Neutrophil (primary cell): Measurements from ENCODE around the gene TENM4.

Experiments used
- H3K27ac ChIP-seq: fragments of 200-600 bp; sonication (generic); 2 replicates; pipeline ENCODE4 v1.5.1; 2016; ENCODE audit warnings: mild to moderate bottlenecking, moderate library complexity
- H3K27me3 ChIP-seq: fragments of 200-600 bp; sonication (generic); 2 replicates; pipeline ENCODE4 v1.6.0; 2016; ENCODE audit warnings: mild to moderate bottlenecking
- H3K36me3 ChIP-seq: fragments of 200-600 bp; sonication (generic); 2 replicates; pipeline ENCODE4 v1.5.1; 2017
- H3K4me1 ChIP-seq, 2 experiments: fragments of 200-600 bp in 1 of 2; sonication (generic) in 1 of 2; 1 replicate in 1 of 2; 2 replicates in 1 of 2; pipeline versions ENCODE4 v1.5.1 to v1.6.1; 2013 to 2016; ENCODE audit warnings: low read depth in 1 of 2, low read length in 1 of 2, mild to moderate bottlenecking in 1 of 2, moderate library complexity in 1 of 2; ENCODE audit not compliant: control insufficient read depth in 1 of 2, insufficient read depth in 1 of 2
- H3K4me3 ChIP-seq, 2 experiments: fragments of 200-600 bp in 1 of 2; sonication (generic) in 1 of 2; 1 replicate in 1 of 2; 2 replicates in 1 of 2; pipeline ENCODE4 v1.5.1; 2013 to 2016; ENCODE audit warnings: low read depth in 1 of 2, low read length in 1 of 2, mild to moderate bottlenecking in 1 of 2, moderate library complexity in 1 of 2
- H3K9me3 ChIP-seq: fragments of 200-600 bp; sonication (generic); 2 replicates; pipeline ENCODE4 v1.5.1; 2016
- CTCF ChIP-seq: fragments of 200-600 bp; sonication (generic); IDR thresholded peaks from 2 replicates; pipeline ENCODE4 v1.5.1; 2016; ENCODE audit warnings: antibody characterized with exemption

Gene TENM4

GRCh38 chr11:79241205-79241851, 199.5 kb downstream of the TENM4 start:
- no peaks in the 10 kb centered on the region for H3K27me3 ChIP-seq
- no peak overlapping the region for H3K4me3 ChIP-seq
- TF ChIP-seq CTCF: no peak
- no peaks in the 10 kb centered on the region for H3K4me1 ChIP-seq
- no peaks in the 10 kb centered on the region for H3K9me3 ChIP-seq
- H3K36me3 ChIP-seq: no peaks in the 10 kb centered on the region
- no peak overlapping the region for H3K27ac ChIP-seq

GRCh38 chr11:79237703-79238102, 203.1 kb downstream of the TENM4 start:
- no peak for TF ChIP-seq CTCF
- H3K27ac ChIP-seq: no peak overlapping the region
- H3K36me3 ChIP-seq: no peaks in the 10 kb centered on the region
- no peaks in the 10 kb centered on the region for H3K9me3 ChIP-seq
- no peaks in the 10 kb centered on the region for H3K4me1 ChIP-seq
- no peaks in the 10 kb centered on the region for H3K27me3 ChIP-seq
- H3K4me3 ChIP-seq: no peak overlapping the region

- no peak overlapping the region for H3K27ac ChIP-seq
- no peaks in the 10 kb centered on the region for H3K27me3 ChIP-seq
- no peaks in the 10 kb centered on the region for H3K36me3 ChIP-seq
- H3K9me3 ChIP-seq: no peaks in the 10 kb centered on the region
- TF ChIP-seq CTCF: no peak
- H3K4me1 ChIP-seq: no peaks in the 10 kb centered on the region
- H3K4me3 ChIP-seq: no peak overlapping the region
These were observed 203.7 kb downstream of the TENM4 start for GRCh38 chr11:79237091-79237490.

GRCh38 chr11:79236541-79236971, 204.3 kb downstream of the TENM4 start:
- TF ChIP-seq CTCF: no peak
- no peaks in the 10 kb centered on the region for H3K4me1 ChIP-seq
- H3K27me3 ChIP-seq: no peaks in the 10 kb centered on the region
- H3K4me3 ChIP-seq: no peak overlapping the region
- no peak overlapping the region for H3K27ac ChIP-seq
- no peaks in the 10 kb centered on the region for H3K36me3 ChIP-seq
- no peaks in the 10 kb centered on the region for H3K9me3 ChIP-seq

GRCh38 chr11:79235696-79236095, 205.1 kb downstream of the TENM4 start:
- Histone ChIP-seq H3K4me3 (no peak overlapping the region), H3K9me3 (no peaks in the 10 kb centered on the region), H3K27ac (no peak overlapping the region), H3K4me1 (no peaks in the 10 kb centered on the region), H3K27me3 (no peaks in the 10 kb centered on the region), H3K36me3 (no peaks in the 10 kb centered on the region)
- no peak for TF ChIP-seq CTCF
